ENCODE results near the gene UROD. TPM values are rescaled to one million over a fixed set of nuclear protein-coding genes. Genes with fewer than 3 reads are reported as not detected.
"Not testable (repeated sequence)": the region's sequence is repeated elsewhere in the genome, so short reads cannot be mapped to it uniquely, and the experiment has no call there.

The UROD gene
- total and polyA plus RNA-seq, 8 donors = 13.4 to 132 (median 68.9) TPM

- intact Hi-C loops (cut with DNase I; ENCODE audit: low total_unique reads) = no loop called here
- Histone ChIP-seq H3K36me3 (peaks cover 0 to 37% (median 31%) of the 10 kb centered on the region in 4 donors), H3K27ac (no peak overlapping the region), H3K4me3 (no peak overlapping the region), H3K27me3 (no peaks in the 10 kb centered on the region), H3K4me1 (peaks cover 0 to 10% (median 2%) of the 10 kb centered on the region in 4 donors), H3K9me3 (no peaks in the 10 kb centered on the region)
- WGBS, 5 donors = 19 to 43% (median 24%) methylated on average over 4 of the region's 4 CpGs
- TF ChIP-seq EP300 (IDR thresholded peaks at IDR 0.05) (no peak), POLR2A (IDR thresholded peaks at IDR 0.05) (no peak), POLR2AphosphoS5 (IDR thresholded peaks at IDR 0.05) (no peak), CTCF (IDR thresholded peaks at IDR 0.05) (no peak)
- DNase-seq = no peak
These were observed 41.7 kb upstream of the UROD start for GRCh38 chr1:44970317-44970716.

- TF ChIP-seq CTCF (IDR thresholded peaks at IDR 0.05) = no peak
- TF ChIP-seq EP300 (IDR thresholded peaks at IDR 0.05) = no peak
- TF ChIP-seq POLR2A (IDR thresholded peaks at IDR 0.05) = no peak
- TF ChIP-seq POLR2AphosphoS5 (IDR thresholded peaks at IDR 0.05) = no peak
- Histone ChIP-seq H3K4me3 (no peak overlapping the region), H3K9me3 (no peaks in the 10 kb centered on the region), H3K27ac (no peak overlapping the region), H3K4me1 (peaks cover 0 to 10% (median 2%) of the 10 kb centered on the region in 4 donors), H3K36me3 (peaks cover 7 to 69% (median 64%) of the 10 kb centered on the region in 4 donors), H3K27me3 (no peaks in the 10 kb centered on the region)
- WGBS, 5 donors = 77 to 95% (median 89%) methylated on average over 1 of the region's 1 CpG
- intact Hi-C loops (cut with DNase I; ENCODE audit: low total_unique reads) = no loop called here
- no peak for DNase-seq
These were observed 38.4 kb upstream of the UROD start for GRCh38 chr1:44973645-44974044.

GRCh38 chr1:44976252-44976651 is 35.8 kb upstream of the UROD start:
- Histone ChIP-seq H3K27me3 (no peaks in the 10 kb centered on the region), H3K9me3 (no peaks in the 10 kb centered on the region), H3K4me3 (no peak overlapping the region), H3K4me1 (no peaks in the 10 kb centered on the region), H3K36me3 (peaks cover 18 to 95% (median 85%) of the 10 kb centered on the region in 4 donors), H3K27ac (no peak overlapping the region)
- DNase-seq = no peak
- WGBS, 5 donors = 94 to 100% (median 98%) methylated on average over 2 of the region's 2 CpGs
- intact Hi-C loops (cut with DNase I; ENCODE audit: low total_unique reads) = no loop called here
- TF ChIP-seq POLR2A (IDR thresholded peaks at IDR 0.05) (no peak), POLR2AphosphoS5 (IDR thresholded peaks at IDR 0.05) (no peak), EP300 (IDR thresholded peaks at IDR 0.05) (no peak), CTCF (IDR thresholded peaks at IDR 0.05) (no peak)

GRCh38 chr1:44977372-44977771 is 34.7 kb upstream of the UROD start:
- H3K4me3 ChIP-seq; H3K9me3 ChIP-seq; H3K4me1 ChIP-seq; H3K27me3 ChIP-seq; H3K27ac ChIP-seq; DNase-seq; intact Hi-C loops (cut with DNase I; ENCODE audit: low total_unique reads): not testable (repeated sequence)
- 94 to 99% (median 96%) methylated on average over 4 of the region's 4 CpGs for WGBS, 5 donors
- H3K36me3 ChIP-seq = peaks cover 18 to 91% (median 78%) of the 10 kb centered on the region in 4 donors

- H3K36me3 ChIP-seq = peaks cover 0 to 7% (median 2%) of the 10 kb centered on the region in 4 donors
- no peak for DNase-seq
- 3 to 6% (median 5%) methylated on average over 19 of the region's 19 CpGs for WGBS, 5 donors
- H3K4me3 ChIP-seq = peak overlapping the region; percentile 78 to 86 (median 84)
- peaks cover 10 to 22% (median 14%) of the 10 kb centered on the region in 4 donors for H3K4me1 ChIP-seq
- no peaks in the 10 kb centered on the region for H3K27me3 ChIP-seq
- intact Hi-C loops (cut with DNase I; ENCODE audit: low total_unique reads) = no loop called here
- H3K9me3 ChIP-seq = no peaks in the 10 kb centered on the region
- TF ChIP-seq POLR2A (IDR thresholded peaks at IDR 0.05) (no peak), POLR2AphosphoS5 (IDR thresholded peaks at IDR 0.05) (no peak), EP300 (IDR thresholded peaks at IDR 0.05) (no peak), CTCF (IDR thresholded peaks at IDR 0.05) (no peak)
- H3K27ac ChIP-seq = peak overlapping the region; percentile 72 to 83 (median 75)
These were observed 26.2 kb upstream of the UROD start for GRCh38 chr1:44985747-44986359.

Data from stomach (tissue), 9 donors.